H1 (cell line): ENCODE measurements around the gene OS9. TPM values are rescaled to one million over a fixed set of nuclear protein-coding genes. Genes with fewer than 3 reads are reported as not detected.

Experiments used
- CTCF ChIA-PET: fragments of 300-600 bp; sonication (Branson Sonifier 250); formaldehyde crosslinking; loops from one replicate; lab custom pipeline; 2021; ENCODE audit not compliant: partially characterized antibody; lab: Charles Lee
- POLR2A ChIA-PET: fragments of 300-600 bp; sonication (Branson Sonifier 250); formaldehyde crosslinking; loops from one replicate; lab custom pipeline; 2021; ENCODE audit warnings: inconsistent platforms; ENCODE audit not compliant: partially characterized antibody; lab: Charles Lee
- DNase-seq, 2 experiments: peaks; one replicate each; pipeline versions ENCODE4 v3.0.0 to v3.0.0-alpha.2; 2010 to 2022; ENCODE audit warnings: low spot score in 2 of 2, low read depth in 1 of 2, mixed read lengths in 1 of 2
- FAIRE-seq: peaks from 2 replicates; lab custom pipeline; 2011; peaks lifted over from hg19 to GRCh38; lab: Jason Lieb, UNC
- H2AFZ ChIP-seq: 2 replicates; pipeline ENCODE4 v1.8.1; 2012; ENCODE audit warnings: low read length, inconsistent platforms
- H2AK5ac ChIP-seq: 2 replicates; pipeline ENCODE4 v1.6.1; 2013; ENCODE audit warnings: low read depth, low read length
- H2BK120ac ChIP-seq: replicated peaks from 2 replicates; pipeline ENCODE3; 2013; ENCODE audit warnings: low read depth, low read length, inconsistent platforms
- H2BK12ac ChIP-seq: 2 replicates; pipeline ENCODE4 v1.6.1; 2013; ENCODE audit warnings: low read depth, low read length
- H2BK15ac ChIP-seq: 2 replicates; pipeline ENCODE4 v1.6.1; 2013; ENCODE audit warnings: low read length
- H2BK20ac ChIP-seq: 2 replicates; pipeline ENCODE4 v1.6.1; 2013; ENCODE audit warnings: low read length
- H2BK5ac ChIP-seq: 2 replicates; pipeline ENCODE4 v1.6.1; 2013; ENCODE audit warnings: low read depth, low read length
- H3K14ac ChIP-seq: 2 replicates; pipeline ENCODE4 v1.6.1; 2013; ENCODE audit warnings: inconsistent platforms; ENCODE audit not compliant: insufficient read length
- H3K18ac ChIP-seq: 2 replicates; pipeline ENCODE4 v1.6.1; 2013; ENCODE audit warnings: low read length; ENCODE audit errors: extremely low read depth
- H3K23ac ChIP-seq: 2 replicates; pipeline ENCODE4 v1.6.1; 2013; ENCODE audit warnings: inconsistent platforms; ENCODE audit not compliant: insufficient read length
- H3K23me2 ChIP-seq: 2 replicates; pipeline ENCODE4 v1.6.1; 2013; ENCODE audit warnings: low read depth, low read length
- H3K27ac ChIP-seq: 2 replicates; pipeline ENCODE4 v1.6.1; 2011; ENCODE audit warnings: low read depth, low read length, inconsistent platforms
- H3K27me3 ChIP-seq, 4 experiments: replicated peaks in 1 of 4; 1 replicate in 1 of 4; 2 replicates in 3 of 4; pipeline versions ENCODE4 v1.6.1 to v1.8.1; 2011 to 2013; ENCODE audit warnings: low read length in 3 of 4, mild to moderate bottlenecking in 3 of 4, inconsistent platforms in 2 of 4, mixed read lengths in 2 of 4, moderate library complexity in 1 of 4; ENCODE audit not compliant: control insufficient read depth in 3 of 4, insufficient read depth in 3 of 4; ENCODE audit errors: extremely low read depth in 1 of 4
- H3K36me3 ChIP-seq, 4 experiments: 2 replicates each; pipeline versions ENCODE4 v1.6.1 to v1.8.1; 2011 to 2013; ENCODE audit warnings: mild to moderate bottlenecking in 4 of 4, low read length in 3 of 4, moderate library complexity in 2 of 4, control low read depth in 1 of 4, inconsistent platforms in 1 of 4; ENCODE audit not compliant: insufficient read depth in 4 of 4, control insufficient read depth in 2 of 4
- H3K4ac ChIP-seq: replicated peaks from 2 replicates; pipeline ENCODE3; 2013; ENCODE audit warnings: low read length, low read depth, mixed read lengths, inconsistent platforms; ENCODE audit not compliant: insufficient read length
- H3K4me1 ChIP-seq, 4 experiments: replicated peaks in 1 of 4; 1 replicate in 1 of 4; 2 replicates in 3 of 4; pipeline versions ENCODE4 v1.6.1 to v1.8.1; 2011 to 2013; ENCODE audit warnings: low read length in 3 of 4, inconsistent platforms in 2 of 4, mixed read lengths in 1 of 4; ENCODE audit not compliant: insufficient read depth in 4 of 4, control insufficient read depth in 3 of 4
- H3K4me2 ChIP-seq, 2 experiments: 2 replicates each; pipeline versions ENCODE4 v1.6.1 to v1.8.1; 2011 to 2013; ENCODE audit warnings: low read depth in 2 of 2, low read length in 2 of 2, control low read depth in 1 of 2, inconsistent platforms in 1 of 2, mild to moderate bottlenecking in 1 of 2; ENCODE audit not compliant: insufficient read depth in 1 of 2
- H3K4me3 ChIP-seq, 4 experiments: fragments of 200-600, 300-600 bp in 1 of 4; sonication (generic), shearing (Covaris generic), sonication (Bioruptor Twin) in 1 of 4; 2 replicates each; pipeline versions ENCODE4 v1.5.1 to v1.8.1; 2011 to 2016; ENCODE audit warnings: low read length in 4 of 4, low read depth in 3 of 4, control low read depth in 2 of 4, inconsistent platforms in 2 of 4, mild to moderate bottlenecking in 2 of 4, mixed read lengths in 1 of 4, moderate library complexity in 1 of 4; ENCODE audit not compliant: insufficient read depth in 2 of 4; ENCODE audit errors: extremely low read depth in 1 of 4
- H3K56ac ChIP-seq: replicated peaks from 2 replicates; pipeline ENCODE3; 2013; ENCODE audit warnings: low read depth, mild to moderate bottlenecking, mixed read lengths, low read length, inconsistent platforms; ENCODE audit not compliant: insufficient read length
- H3K79me1 ChIP-seq: 2 replicates; pipeline ENCODE4 v1.6.1; 2013; ENCODE audit warnings: low read depth, low read length, control low read depth
- H3K79me2 ChIP-seq, 2 experiments: 2 replicates each; pipeline versions ENCODE4 v1.6.1 to v1.8.1; 2012 to 2013; ENCODE audit warnings: low read length in 2 of 2, mild to moderate bottlenecking in 2 of 2, inconsistent platforms in 1 of 2; ENCODE audit not compliant: insufficient read depth in 2 of 2, control insufficient read depth in 1 of 2
- H3K9ac ChIP-seq, 4 experiments: replicated peaks in 1 of 4; 1 replicate in 1 of 4; 2 replicates in 3 of 4; pipeline versions ENCODE4 v1.6.1 to v1.8.1; 2011 to 2013; ENCODE audit warnings: low read depth in 3 of 4, low read length in 3 of 4, control low read depth in 2 of 4, mild to moderate bottlenecking in 2 of 4, moderate library complexity in 2 of 4, inconsistent platforms in 1 of 4; ENCODE audit errors: extremely low read depth in 1 of 4
- H3K9me3 ChIP-seq, 2 experiments: 2 replicates each; pipeline versions ENCODE4 v1.6.1 to v1.8.1; 2012 to 2013; ENCODE audit warnings: mild to moderate bottlenecking in 2 of 2, moderate library complexity in 2 of 2, control low read depth in 1 of 2, inconsistent platforms in 1 of 2, low read depth in 1 of 2, low read length in 1 of 2, mixed read lengths in 1 of 2; ENCODE audit not compliant: insufficient read depth in 2 of 2
- H4K20me1 ChIP-seq, 2 experiments: replicated peaks in 1 of 2; 2 replicates each; pipeline versions ENCODE3 to v1.8.1; 2011 to 2013; ENCODE audit warnings: inconsistent platforms in 2 of 2, low read length in 2 of 2, mild to moderate bottlenecking in 1 of 2; ENCODE audit not compliant: insufficient read depth in 2 of 2, control insufficient read depth in 1 of 2
- H4K5ac ChIP-seq: 2 replicates; pipeline ENCODE4 v1.6.1; 2013; ENCODE audit warnings: low read length, low read depth, mixed read lengths, inconsistent platforms; ENCODE audit not compliant: insufficient read length
- H4K8ac ChIP-seq: 2 replicates; pipeline ENCODE4 v1.8.0; 2013; ENCODE audit warnings: mild to moderate bottlenecking, moderate library complexity, low read length, inconsistent platforms; ENCODE audit not compliant: insufficient read depth; ENCODE audit errors: extremely low read depth
- H4K91ac ChIP-seq: replicated peaks from 2 replicates; pipeline ENCODE3; 2013; ENCODE audit warnings: low read length, mixed read lengths, inconsistent platforms; ENCODE audit not compliant: insufficient read length
- BCL11A ChIP-seq, 2 experiments: IDR thresholded peaks; one replicate each; pipeline ENCODE4 v1.6.1; 2011; ENCODE audit warnings: low read depth in 2 of 2, low read length in 2 of 2, mild to moderate bottlenecking in 2 of 2
- CEBPB ChIP-seq: IDR thresholded peaks from 2 replicates; pipeline ENCODE4 v1.6.1; 2012; ENCODE audit warnings: low read depth, low read length
- CHD1 ChIP-seq: IDR thresholded peaks from 2 replicates; pipeline ENCODE4 v1.6.1; 2012; ENCODE audit warnings: low read depth, low read length, improper control_type of control experiment
- CHD2 ChIP-seq: IDR thresholded peaks from 2 replicates; pipeline ENCODE4 v1.6.1; 2012; ENCODE audit warnings: low read length, improper control_type of control experiment
- GABPA ChIP-seq: IDR thresholded peaks from 2 replicates; pipeline ENCODE4 v1.6.1; 2011; ENCODE audit warnings: mild to moderate bottlenecking, low read length, moderate library complexity, borderline replicate concordance; ENCODE audit not compliant: insufficient read depth
- KDM4A ChIP-seq: IDR thresholded peaks from one replicate; pipeline ENCODE4 v1.7.1; 2012; ENCODE audit warnings: low read depth, mild to moderate bottlenecking, moderate library complexity, low read length, inconsistent platforms; ENCODE audit not compliant: severe bottlenecking
- MAFK ChIP-seq: IDR thresholded peaks from 2 replicates; pipeline ENCODE4 v1.6.1; 2012; ENCODE audit warnings: low read depth, mild to moderate bottlenecking, improper control_type of control experiment, low read length
- POU5F1 ChIP-seq: IDR thresholded peaks from 2 replicates; pipeline ENCODE4 v1.6.1; 2011; ENCODE audit warnings: low read depth, mild to moderate bottlenecking, low read length, moderate library complexity
- RXRA ChIP-seq: IDR thresholded peaks from 2 replicates; pipeline ENCODE4 v1.6.1; 2011; ENCODE audit warnings: low read depth, mild to moderate bottlenecking, low read length, moderate library complexity; ENCODE audit not compliant: insufficient read depth
- SIN3A ChIP-seq, 2 experiments: IDR thresholded peaks in 1 of 2; conservative IDR thresholded peaks in 1 of 2; 2 replicates each; pipeline ENCODE4 v1.6.1; 2011 to 2012; ENCODE audit warnings: low read length in 2 of 2, improper control_type of control experiment in 1 of 2, low read depth in 1 of 2, mild to moderate bottlenecking in 1 of 2
- SUZ12 ChIP-seq: fragments of 200-600 bp; sonication (generic); IDR thresholded peaks from 2 replicates; pipeline ENCODE4 v1.6.1; 2012; ENCODE audit warnings: mild to moderate bottlenecking, inconsistent platforms, low read length, moderate library complexity, mixed read lengths
- whole genome bisulfite sequencing, 2 experiments: shearing (Covaris generic) in 1 of 2; methylation state at CpG; one replicate each; pipeline versions ENCODE4 v1.1.6 to v1.1.7; 2013 to 2015; ENCODE audit warnings: low lambda C conversion rate in 2 of 2, mixed read lengths in 2 of 2, inconsistent platforms in 1 of 2, low coverage in 1 of 2, missing lambda C conversion rate in 1 of 2; ENCODE audit not compliant: insufficient replicate concordance in 2 of 2, insufficient coverage in 1 of 2, insufficient read length in 1 of 2; ENCODE audit errors: extremely low coverage in 1 of 2, missing lambda C conversion rate in 1 of 2; 5-methylcytosine and 5-hydroxymethylcytosine counted together
- polyA plus RNA-seq, 7 experiments: library from polyadenylated mRNA; depleted of rRNA in 3 of 7; stranded (reverse) in 5 of 7; unstranded in 2 of 7; fragments of >200 nt in 5 of 7; fragments of 200-250 nt in 2 of 7; gene quantifications; 1 replicate in 5 of 7; 2 replicates in 1 of 7; 4 replicates in 1 of 7; pipeline versions ENCODE4 v1.2.1 to v1.2.3, GENCODE V29; 2011 to 2013; ENCODE audit warnings: missing spikeins in 2 of 7, mixed read lengths in 2 of 7
- total RNA-seq: library from RNA; stranded (reverse); fragmentation: NEBNext Ultra II Directional; extraction: Animal tissue kit (Norgen Biotek cat#: 25700); gene quantifications from 2 replicates; pipeline ENCODE4 v1.2.1, GENCODE V29; 2021

The OS9 gene
- total and polyA plus RNA-seq, 2 of the 8 experiments (the other 6 are each of a cell fraction or from before 2014, with no cell fraction given) = 71.0 to 108 TPM

- no peak overlapping the region for H2AK5ac ChIP-seq
- DNase-seq = peak in 1 of 2 experiments; percentile 77
- H3K4me3 ChIP-seq = peak overlapping the region; percentile 51 to 82 (median 65)
- H3K9ac ChIP-seq = no peak overlapping the region
- no peaks in the 10 kb centered on the region for H3K79me1 ChIP-seq
- no peak overlapping the region for H3K4ac ChIP-seq
- H4K8ac ChIP-seq = peak overlapping the region; percentile 81
- no peak overlapping the region for H3K18ac ChIP-seq
- H3K9me3 ChIP-seq = no peaks in the 10 kb centered on the region
- no peak overlapping the region for H2BK20ac ChIP-seq
- no peak overlapping the region for H3K23ac ChIP-seq
- H3K56ac ChIP-seq = no peak overlapping the region
- H2BK15ac ChIP-seq = no peak overlapping the region
- WGBS, 2 experiments = 13% methylated on average over 49 of the region's 76 CpGs; no CpG with 5 or more reads in 1 of the 2 experiments
- H3K23me2 ChIP-seq = peaks cover 12% of the 10 kb centered on the region; the same call in 1 of the 2 replicates
- H4K91ac ChIP-seq = no peak overlapping the region
- H4K20me1 ChIP-seq = peaks cover 2 to 7% of the 10 kb centered on the region in 2 experiments
- POLR2A ChIA-PET = interaction anchor here (0.7 to 7.4 kb wide), 11 partner anchors 10 to 119 kb away, joined by 3 to 59 read pairs (median 4); partner anchors contain the start of genes AGAP2, B4GALNT1, EEF1AKMT3 and METTL1
- H2BK5ac ChIP-seq = no peak overlapping the region
- no peak overlapping the region for H4K5ac ChIP-seq
- H3K79me2 ChIP-seq = no peaks in the 10 kb centered on the region
- H3K4me2 ChIP-seq = peak overlapping the region; percentile 52 to 95
- FAIRE-seq = no peak
- no peak overlapping the region for H3K14ac ChIP-seq
- H2BK12ac ChIP-seq = 0 out of 2 replicates have a peak overlapping the region, but pooled peaks have one; percentile 55
- H2BK120ac ChIP-seq = no peak overlapping the region
- H3K27ac ChIP-seq = no peak overlapping the region
- peaks cover 0 to 20% (median 13%) of the 10 kb centered on the region in 4 experiments; a peak in 5 of 7 replicates for H3K4me1 ChIP-seq
- H2AFZ ChIP-seq = no peak overlapping the region
- H3K36me3 ChIP-seq = no peaks in the 10 kb centered on the region
- CTCF ChIA-PET = interaction anchor here (0.8 to 11.7 kb wide), 20 partner anchors 11 to 145 kb away, joined by 3 to 149 read pairs (median 5); partner anchors contain the start of genes AGAP2, OS9 and TSPAN31
- peaks cover 19 to 78% (median 55%) of the 10 kb centered on the region in 4 experiments for H3K27me3 ChIP-seq
- TF ChIP-seq CHD2 (no peak), RXRA (no peak), GABPA (no peak), SUZ12 (peak; percentile 68), KDM4A (no peak), CEBPB (no peak), BCL11A (IDR thresholded peaks at IDR 0.05; ENCODE audit: low read depth in 2 of 2, low read length in 2 of 2) (no peak), SIN3A (conservative IDR thresholded peaks at IDR 0.05 in 1 of 2, IDR thresholded peaks at IDR 0.05 in 1 of 2; ENCODE audit: low read depth in 1 of 2, low read length in 2 of 2) (no peak), MAFK (no peak), CHD1 (no peak), POU5F1 (no peak)
Measured at GRCh38 chr12:57726884-57727757, 33.2 kb downstream of the OS9 start.
